Left ventricle myocardium inferior (tissue), 1 donor: ENCODE results near the gene SLC35F5. TPM values are rescaled to one million over a fixed set of nuclear protein-coding genes. Genes with fewer than 3 reads are reported as not detected.

Experiments used
- DNase-seq: peaks from one replicate; pipeline ENCODE4 v3.0.0-alpha.2; 2020
- H3K27ac ChIP-seq: fragments of 200-600 bp; replicated peaks from 2 replicates; pipeline ENCODE4 v1.8.0; 2021
- H3K27me3 ChIP-seq: fragments of 200-600 bp; 2 replicates; pipeline ENCODE4 v1.8.0; 2021; ENCODE audit warnings: low read depth
- H3K36me3 ChIP-seq: fragments of 200-600 bp; 2 replicates; pipeline ENCODE4 v1.8.0; 2021
- H3K4me1 ChIP-seq: fragments of 200-600 bp; 2 replicates; pipeline ENCODE4 v1.8.0; 2021
- H3K4me3 ChIP-seq: fragments of 200-600 bp; 2 replicates; pipeline ENCODE4 v1.8.0; 2021; ENCODE audit warnings: mild to moderate bottlenecking, moderate library complexity
- H3K9me3 ChIP-seq: fragments of 200-600 bp; replicated peaks from 2 replicates; pipeline ENCODE4 v1.8.0; 2021
- CTCF ChIP-seq: fragments of 200-600 bp; IDR thresholded peaks from 2 replicates; pipeline ENCODE4 v1.8.0; 2021; ENCODE audit warnings: antibody characterized with exemption, mild to moderate bottlenecking, borderline replicate concordance
- intact Hi-C: fragments of 100-400 bp; cut with micrococcal nuclease; formaldehyde crosslinking; loops from one replicate; pipeline ENCODE4 v1.11.0; 2022
- total RNA-seq: library from RNA; stranded (reverse); fragmentation: NEBNext Ultra II Directional; extraction: Animal tissue kit (Norgen Biotek cat#: 25700); gene quantifications from one replicate; pipeline ENCODE4 v1.2.1, GENCODE V29; 2021
- donor health status: DM: no; HTN: yes; CAD: no; lungs with severe emphysema.

Gene SLC35F5
- total RNA-seq, 1 donor from 2014 or later = 61.4 TPM

DNA sequence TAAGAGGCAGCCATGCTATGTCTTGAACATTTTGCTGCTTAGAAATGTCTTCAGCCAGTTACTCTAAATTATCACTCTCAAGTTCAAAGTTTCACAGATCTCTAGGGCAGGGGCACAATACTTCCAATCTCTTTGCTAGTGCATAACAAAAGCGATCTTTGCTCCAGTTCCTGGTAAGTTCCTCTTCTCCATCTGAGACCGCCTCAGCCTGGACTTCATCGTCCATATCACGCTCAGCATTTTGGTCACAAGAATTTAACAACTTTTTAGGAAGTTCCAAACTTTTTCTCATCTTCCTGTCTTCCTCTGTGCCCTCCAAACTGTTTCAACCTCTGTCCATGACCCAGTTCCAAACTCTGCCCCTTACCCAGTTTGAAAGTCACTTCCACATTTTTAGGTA is 8.8 kb upstream of the SLC35F5 start:
- Histone ChIP-seq H3K27me3 (no peaks in the 10 kb centered on the region), H3K4me1 (peaks cover 6% of the 10 kb centered on the region), H3K4me3 (no peak overlapping the region), H3K9me3 (no peaks in the 10 kb centered on the region), H3K36me3 (no peaks in the 10 kb centered on the region), H3K27ac (no peak overlapping the region)
- intact Hi-C loops = no loop called here
- DNase-seq = no peak
- TF ChIP-seq CTCF = no peak

DNA sequence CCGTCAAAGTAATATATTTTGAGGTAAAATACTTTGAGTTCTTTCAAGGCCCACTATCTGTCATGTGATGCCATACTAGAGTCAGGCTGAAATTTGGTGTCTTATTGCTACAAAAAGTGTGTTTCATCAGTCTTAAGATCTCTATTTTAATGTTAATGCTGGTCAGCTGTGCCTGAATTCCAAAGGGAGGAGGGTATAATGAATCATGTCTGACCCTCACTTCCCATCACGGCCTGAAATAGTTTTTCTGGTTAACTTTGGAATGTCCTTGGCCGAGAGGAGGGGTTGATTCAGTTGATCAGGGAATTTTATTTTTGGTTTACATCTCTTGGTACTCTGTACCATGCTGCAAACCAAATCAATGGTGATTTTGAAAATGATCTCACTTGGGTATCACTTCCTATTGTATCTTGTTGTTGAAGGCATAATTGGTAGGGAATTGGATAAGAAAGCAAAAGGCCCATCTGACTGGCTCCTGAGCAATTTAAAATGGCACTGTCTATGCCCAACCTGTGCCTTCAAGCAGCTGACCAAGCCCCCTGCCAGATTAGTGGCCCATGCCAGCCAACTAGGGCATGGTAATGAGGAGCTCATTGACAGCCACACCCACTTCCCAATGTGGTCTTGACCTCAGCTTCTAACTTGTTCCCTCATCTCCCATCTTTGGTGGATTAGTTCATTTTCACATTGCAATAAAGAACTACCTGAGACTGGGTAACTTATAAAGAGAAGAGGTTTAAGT is 6.1 kb upstream of the SLC35F5 start:
- no peak overlapping the region for H3K27ac ChIP-seq

GRCh38 chr2:113760400-113760799 is 4.0 kb upstream of the SLC35F5 start:
- intact Hi-C loops = no loop called here
- peak overlapping the region; percentile 80 for H3K27ac ChIP-seq
- no peak for DNase-seq

More for the DNA sequence above, 6.1 kb upstream of the SLC35F5 start:
- no peaks in the 10 kb centered on the region for H3K36me3 ChIP-seq
- no peaks in the 10 kb centered on the region for H3K27me3 ChIP-seq
- no peak for DNase-seq
- no peaks in the 10 kb centered on the region for H3K9me3 ChIP-seq
- no peak for TF ChIP-seq CTCF
- H3K4me3 ChIP-seq = no peak overlapping the region
- H3K4me1 ChIP-seq = peaks cover 15% of the 10 kb centered on the region
- intact Hi-C loops = no loop called here

GRCh38 chr2:113757138-113757657 is 756 bp upstream of the SLC35F5 start:
- Histone ChIP-seq H3K4me1 (peaks cover 46% of the 10 kb centered on the region), H3K4me3 (peak overlapping the region; percentile 98), H3K27me3 (no peaks in the 10 kb centered on the region), H3K27ac (peak overlapping the region; percentile 95), H3K36me3 (peaks cover 4% of the 10 kb centered on the region), H3K9me3 (no peaks in the 10 kb centered on the region)
- no peak for DNase-seq
- TF ChIP-seq CTCF = no peak
- intact Hi-C loops = loop anchor here (10.0 kb wide), 1 partner anchor 138 kb away; the partner anchor contains the start of gene ACTR3

More at GRCh38 chr2:113760400-113760799, 4.0 kb upstream of the SLC35F5 start:
- Histone ChIP-seq H3K36me3 (no peaks in the 10 kb centered on the region), H3K4me3 (no peak overlapping the region), H3K9me3 (no peaks in the 10 kb centered on the region), H3K27me3 (no peaks in the 10 kb centered on the region), H3K4me1 (peaks cover 32% of the 10 kb centered on the region)
- no peak for TF ChIP-seq CTCF

DNA sequence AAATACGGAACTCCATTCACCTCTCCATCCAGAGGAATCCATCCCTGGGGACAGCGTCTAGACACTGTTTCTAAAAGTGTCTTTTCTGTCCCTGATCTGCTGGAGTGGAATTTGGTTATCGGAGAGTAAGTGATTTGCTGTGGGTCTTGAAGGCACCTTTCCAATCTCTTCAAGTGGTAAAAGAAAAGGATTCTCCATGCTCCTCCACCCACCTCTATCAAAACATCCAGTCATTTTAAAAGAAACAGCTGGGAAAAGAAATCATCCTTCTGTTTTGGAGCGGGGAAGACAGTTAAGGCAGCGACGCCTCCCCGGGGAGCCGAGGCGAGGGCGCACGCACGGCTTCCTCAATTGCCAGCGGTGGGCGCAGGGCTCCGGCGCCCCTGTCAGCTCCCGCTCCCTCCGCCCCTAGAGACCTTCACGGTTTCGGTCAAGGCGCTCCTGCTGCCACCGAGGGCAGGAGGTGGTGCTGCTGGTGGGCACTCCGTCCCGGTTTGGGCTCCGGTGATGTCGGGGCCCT is 547 bp downstream of the SLC35F5 start:
- Histone ChIP-seq H3K36me3 (peaks cover 17% of the 10 kb centered on the region), H3K4me3 (peak overlapping the region; percentile 98), H3K9me3 (no peaks in the 10 kb centered on the region), H3K27ac (peak overlapping the region; percentile 95), H3K27me3 (no peaks in the 10 kb centered on the region), H3K4me1 (peaks cover 44% of the 10 kb centered on the region)
- intact Hi-C loops = loop anchor here (10.0 kb wide), 1 partner anchor 139 kb away; the partner anchor contains the start of gene ACTR3
- no peak for DNase-seq
- TF ChIP-seq CTCF = peak; percentile 5
